HG03575 (cell line): ENCODE data around the gene DLGAP1.

Source experiments
- ATAC-seq: cut with Tn5 transposase; IDR thresholded peaks from one replicate; pipeline ENCODE4 v1.9.1; 2021; ENCODE audit not compliant: unreplicated experiment, insufficient number of reproducible peaks, low FRiP score; ENCODE audit errors: extremely low read depth

Gene DLGAP1

GRCh38 chr18:3931542-3932112 lies 523.5 kb downstream of the DLGAP1 start:
- ATAC-seq: no peak

DNA sequence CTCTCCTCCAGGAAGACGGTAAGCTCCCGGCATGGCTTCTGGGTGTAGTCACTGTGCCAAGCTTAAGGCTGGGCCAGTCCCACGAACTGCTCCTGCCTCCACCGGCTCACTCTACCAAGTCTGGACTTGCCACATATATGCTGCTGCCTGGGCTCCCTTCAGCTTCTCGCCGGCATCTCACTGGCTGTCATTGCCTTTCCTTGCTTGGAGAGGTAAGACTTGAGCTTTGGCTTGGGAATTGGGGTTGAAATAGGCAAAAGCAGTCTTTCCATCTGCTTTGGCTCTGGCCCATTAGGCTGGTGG lies 524.1 kb downstream of the DLGAP1 start:
- ATAC-seq: no peak

DNA sequence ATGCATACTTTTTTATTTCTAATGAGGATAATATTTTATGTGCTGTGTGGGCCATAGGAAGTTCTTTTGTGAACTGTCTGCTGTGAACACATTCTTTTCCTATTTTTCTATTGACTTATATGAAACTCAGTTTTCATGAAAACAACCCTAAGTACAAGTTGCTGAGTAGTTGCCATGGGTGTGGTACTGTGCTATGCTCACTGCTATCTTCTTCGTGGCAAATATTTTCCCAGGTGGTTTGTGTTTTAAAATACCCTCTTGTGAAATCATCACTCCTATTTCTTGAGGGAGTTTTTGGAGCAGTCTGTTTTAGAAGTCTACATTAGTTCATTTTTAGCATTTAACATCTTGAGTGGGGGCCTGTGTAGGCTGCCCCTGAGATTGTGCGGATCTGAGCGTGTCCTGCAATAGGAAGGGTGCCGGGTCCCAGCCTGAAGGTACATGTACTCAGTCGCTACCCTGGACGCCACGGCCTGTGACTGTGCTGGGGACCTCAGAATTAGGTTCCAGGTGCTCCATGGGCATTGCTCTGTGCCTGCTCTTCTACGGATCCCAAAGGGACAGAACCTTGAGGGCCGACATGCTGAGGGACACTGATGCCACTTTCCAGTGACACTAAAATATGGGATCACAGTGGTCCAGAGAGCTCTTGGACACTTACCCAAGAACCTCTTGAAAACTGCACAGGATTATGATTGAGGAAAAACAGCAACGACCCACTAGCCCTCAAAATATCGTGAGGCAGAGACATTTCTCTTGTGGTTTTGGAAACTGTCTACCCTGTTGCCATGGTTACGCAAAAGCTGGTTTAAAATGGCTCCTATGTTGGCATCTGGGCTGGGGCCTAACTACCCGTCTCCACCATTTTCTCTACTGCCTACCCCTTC lies 524.7 kb downstream of the DLGAP1 start:
- no peak for ATAC-seq

DNA sequence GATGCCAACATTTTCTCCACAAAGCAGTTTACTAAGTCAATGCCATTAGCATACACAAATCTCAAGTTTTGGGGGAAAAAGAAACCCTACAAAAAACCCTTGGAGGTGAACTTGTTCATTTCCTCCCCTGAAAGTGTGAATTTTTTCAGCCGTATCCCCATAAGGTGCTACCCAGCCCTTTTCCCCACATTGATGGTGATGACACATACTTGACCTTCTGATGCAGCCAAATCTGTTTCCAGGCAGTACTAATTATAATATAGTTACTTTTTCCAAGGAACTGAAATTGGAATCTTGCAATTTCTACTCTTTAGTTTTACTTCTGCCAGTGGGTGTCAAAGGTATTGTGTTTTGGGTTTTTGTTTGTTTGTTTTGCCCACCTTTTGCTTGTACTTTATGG lies 530.7 kb downstream of the DLGAP1 start:
- no peak for ATAC-seq

- no peak for ATAC-seq
Measured at GRCh38 chr18:3923750-3924149, 531.4 kb downstream of the DLGAP1 start.

GRCh38 chr18:3921826-3922225 lies 533.3 kb downstream of the DLGAP1 start:
- no peak for ATAC-seq

- ATAC-seq: no peak
Measured at GRCh38 chr18:3920832-3921231, 534.3 kb downstream of the DLGAP1 start.

GRCh38 chr18:3919396-3920061 lies 535.6 kb downstream of the DLGAP1 start:
- no peak for ATAC-seq

DNA sequence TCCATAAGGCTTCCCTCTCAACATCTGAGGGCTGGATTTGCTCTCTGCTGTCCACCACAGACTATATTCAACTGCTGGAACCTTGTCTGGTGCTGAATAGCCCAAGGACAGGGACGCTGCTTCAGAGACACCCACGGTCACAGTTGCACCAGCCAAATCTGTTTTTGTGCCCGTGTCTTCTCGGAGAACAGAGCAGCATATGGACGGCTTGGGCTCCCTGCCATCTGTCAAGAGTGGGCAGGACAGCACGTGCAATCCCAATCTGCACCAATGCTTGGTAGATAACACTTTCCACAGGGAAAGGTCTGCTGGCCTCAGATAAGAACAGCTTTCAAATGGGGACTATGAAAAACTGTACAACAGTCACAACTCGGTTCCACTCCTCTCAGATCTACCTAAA lies 539.0 kb downstream of the DLGAP1 start:
- ATAC-seq: no peak

DNA sequence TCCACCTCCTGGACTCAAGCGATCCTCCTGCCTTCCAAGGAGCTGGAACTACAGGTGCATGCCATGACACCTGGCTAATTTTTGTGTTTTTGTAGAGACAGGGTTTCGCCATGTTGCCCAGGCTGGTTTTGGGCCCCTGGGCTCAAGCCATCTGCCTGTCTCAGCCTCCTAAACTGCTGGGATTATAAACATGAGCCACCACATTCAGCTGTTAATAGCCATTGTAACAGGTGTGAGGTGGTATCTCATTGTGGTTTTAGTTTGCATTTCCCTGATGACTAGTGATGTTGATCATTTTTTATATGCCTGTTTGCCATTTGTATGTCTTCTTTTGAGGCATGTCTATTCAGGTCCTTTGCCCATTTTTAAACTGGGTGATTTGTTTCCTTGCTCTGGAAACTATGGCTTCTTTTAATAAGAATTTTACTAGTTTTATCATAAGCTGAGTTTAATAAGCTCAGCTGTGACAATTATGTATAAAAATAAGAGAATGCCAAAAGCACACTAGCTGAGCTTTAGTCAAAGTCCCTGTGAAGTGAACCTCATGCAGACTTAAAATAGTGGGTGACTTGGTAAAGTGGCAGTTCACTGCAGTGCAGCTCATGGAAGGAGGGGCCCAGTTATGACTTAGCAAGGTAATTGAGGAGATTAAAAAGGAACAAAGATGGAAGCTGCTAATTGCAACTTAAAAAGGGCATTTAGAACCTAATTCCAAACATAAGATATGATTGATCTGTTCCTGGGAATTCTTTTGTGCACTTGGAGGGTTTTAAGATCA lies 540.1 kb downstream of the DLGAP1 start:
- no peak for ATAC-seq

GRCh38 chr18:3914109-3914508 lies 541.0 kb downstream of the DLGAP1 start:
- no peak for ATAC-seq

GRCh38 chr18:3912705-3913104 lies 542.4 kb downstream of the DLGAP1 start:
- no peak for ATAC-seq

DNA sequence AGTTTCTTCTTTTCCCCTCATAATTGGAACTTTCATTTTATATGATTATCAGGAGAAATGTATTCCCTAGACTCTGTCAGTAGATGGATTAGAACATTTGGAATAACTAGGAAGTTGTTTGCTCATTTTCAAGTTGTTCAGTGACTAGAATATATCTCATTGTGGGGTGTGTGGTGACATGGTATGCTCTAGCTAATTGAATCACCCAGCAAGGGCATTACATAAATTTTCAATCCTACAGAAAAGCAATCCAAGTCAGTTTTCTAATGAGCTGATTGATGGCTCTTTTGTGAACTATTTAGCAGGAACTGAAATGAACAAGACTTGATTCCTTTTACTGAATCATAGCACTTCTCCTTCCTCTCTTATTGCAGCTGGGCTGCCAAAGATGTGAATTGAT lies 543.7 kb downstream of the DLGAP1 start:
- ATAC-seq: no peak

DNA sequence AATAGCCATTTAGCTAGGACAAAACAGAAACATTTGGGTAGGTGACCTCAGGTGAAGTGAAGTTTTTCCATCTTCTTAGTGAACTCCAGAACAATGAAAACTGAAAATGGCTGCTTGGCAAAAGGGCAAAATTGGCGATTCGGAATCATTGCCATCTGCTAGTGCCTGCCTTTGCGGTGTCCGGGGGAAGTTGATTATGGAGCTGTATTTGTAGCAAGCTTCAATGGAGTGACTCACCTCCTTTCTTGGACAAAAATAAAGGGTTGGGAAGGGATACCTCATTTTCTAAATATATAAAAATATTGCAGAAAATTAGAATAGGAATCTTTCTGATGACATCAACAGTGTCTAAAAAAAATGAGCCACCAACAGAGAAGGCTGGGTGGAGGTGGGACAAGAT lies 544.6 kb downstream of the DLGAP1 start:
- no peak for ATAC-seq

- ATAC-seq: no peak
Measured at GRCh38 chr18:3907955-3908354, 547.2 kb downstream of the DLGAP1 start.

- no peak for ATAC-seq
Measured at GRCh38 chr18:3906116-3906750, 548.9 kb downstream of the DLGAP1 start.

GRCh38 chr18:3903337-3903736 lies 551.8 kb downstream of the DLGAP1 start:
- ATAC-seq: no peak

- ATAC-seq: no peak
Measured at GRCh38 chr18:3902676-3903075, 552.4 kb downstream of the DLGAP1 start.

GRCh38 chr18:3901811-3902210 lies 553.3 kb downstream of the DLGAP1 start:
- ATAC-seq: no peak
